ENCODE data around the gene TUBA4B. TPM values are rescaled to one million over a fixed set of nuclear protein-coding genes. Genes with fewer than 3 reads are reported as not detected.

TUBA4B gene
- total and polyA plus RNA-seq, 2 donors (not counting 3 experiments of a cell fraction or from before 2014, with no cell fraction given) = not detected

DNA sequence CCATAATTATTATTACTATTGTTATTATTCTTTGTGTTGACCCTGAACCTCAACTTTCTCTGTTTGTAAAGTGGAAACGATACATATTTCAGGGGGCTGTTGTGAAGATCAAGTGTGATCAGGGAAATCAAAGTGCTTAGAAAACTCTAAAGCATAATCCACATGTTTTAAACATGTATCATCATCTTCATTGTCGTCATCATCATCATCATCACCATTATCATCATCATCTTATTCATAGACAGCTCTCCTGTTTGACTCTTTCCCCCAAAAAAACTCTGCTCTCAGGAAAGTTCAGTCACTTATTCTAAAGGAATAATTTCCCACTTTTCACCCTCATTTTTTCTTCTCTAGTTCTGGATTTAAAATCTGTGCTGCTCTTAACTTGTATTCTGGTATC is 51.2 kb downstream of the TUBA4B start:
- FAIRE-seq (no peak), DNase-seq (ENCODE audit: low read depth, low spot score) (no peak)
- TF ChIP-seq FOS (IDR thresholded peaks at IDR 0.05; ENCODE audit: borderline replicate concordance, insufficient read depth, low read length) (no peak), JUN (IDR thresholded peaks at IDR 0.05; ENCODE audit: borderline replicate concordance, insufficient read depth, insufficient read length, low read depth) (no peak), MYC (IDR thresholded peaks at IDR 0.05; ENCODE audit: low read depth, low read length) (no peak), GATA2 (IDR thresholded peaks at IDR 0.05; ENCODE audit: insufficient read depth, insufficient read length, low read depth, low read length) (no peak), EZH2 (IDR thresholded peaks at IDR 0.05; ENCODE audit: borderline replicate concordance, low read depth, low read length, severe bottlenecking) (no peak), POLR2AphosphoS5 (IDR thresholded peaks at IDR 0.05; ENCODE audit: insufficient read depth, low read depth, low read length) (no peak), POLR2A (IDR thresholded peaks at IDR 0.05; ENCODE audit: low read depth, low read length) (no peak)
- TF ChIP-seq, protein P1, sequence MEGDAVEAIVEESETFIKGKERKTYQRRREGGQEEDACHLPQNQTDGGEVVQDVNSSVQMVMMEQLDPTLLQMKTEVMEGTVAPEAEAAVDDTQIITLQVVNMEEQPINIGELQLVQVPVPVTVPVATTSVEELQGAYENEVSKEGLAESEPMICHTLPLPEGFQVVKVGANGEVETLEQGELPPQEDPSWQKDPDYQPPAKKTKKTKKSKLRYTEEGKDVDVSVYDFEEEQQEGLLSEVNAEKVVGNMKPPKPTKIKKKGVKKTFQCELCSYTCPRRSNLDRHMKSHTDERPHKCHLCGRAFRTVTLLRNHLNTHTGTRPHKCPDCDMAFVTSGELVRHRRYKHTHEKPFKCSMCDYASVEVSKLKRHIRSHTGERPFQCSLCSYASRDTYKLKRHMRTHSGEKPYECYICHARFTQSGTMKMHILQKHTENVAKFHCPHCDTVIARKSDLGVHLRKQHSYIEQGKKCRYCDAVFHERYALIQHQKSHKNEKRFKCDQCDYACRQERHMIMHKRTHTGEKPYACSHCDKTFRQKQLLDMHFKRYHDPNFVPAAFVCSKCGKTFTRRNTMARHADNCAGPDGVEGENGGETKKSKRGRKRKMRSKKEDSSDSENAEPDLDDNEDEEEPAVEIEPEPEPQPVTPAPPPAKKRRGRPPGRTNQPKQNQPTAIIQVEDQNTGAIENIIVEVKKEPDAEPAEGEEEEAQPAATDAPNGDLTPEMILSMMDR (IDR thresholded peaks at IDR 0.05; ENCODE audit: extremely low read depth in 1 of 2, insufficient read depth in 1 of 2, low read depth in 1 of 2, low read length in 2 of 2) = no peak
- TF ChIP-seq, protein P2, sequence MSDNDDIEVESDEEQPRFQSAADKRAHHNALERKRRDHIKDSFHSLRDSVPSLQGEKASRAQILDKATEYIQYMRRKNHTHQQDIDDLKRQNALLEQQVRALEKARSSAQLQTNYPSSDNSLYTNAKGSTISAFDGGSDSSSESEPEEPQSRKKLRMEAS (IDR thresholded peaks at IDR 0.05; ENCODE audit: insufficient read depth, insufficient read length) = no peak
- Histone ChIP-seq H2AFZ (ENCODE audit: low read depth, low read length) (no peak overlapping the region), H3K27ac (ENCODE audit: insufficient read depth, low read depth, low read length) (no peak overlapping the region), H4K20me1 (replicated peaks; ENCODE audit: control insufficient read depth, extremely low read depth, insufficient read depth, low read length) (no peaks in the 10 kb centered on the region), H3K9me3 (replicated peaks; ENCODE audit: control insufficient read depth, insufficient read depth, low read length) (no peaks in the 10 kb centered on the region), H3K27me3 (ENCODE audit: control insufficient read depth in 2 of 2, insufficient read depth in 2 of 2, low read length in 2 of 2) (peaks cover 14 to 21% of the 10 kb centered on the region in 2 experiments), H3K4me1 (ENCODE audit: control insufficient read depth, extremely low read depth, insufficient read depth, low read length) (no peaks in the 10 kb centered on the region), H3K36me3 (ENCODE audit: control insufficient read depth in 2 of 2, extremely low read depth in 1 of 2, insufficient read depth in 2 of 2, low read length in 2 of 2) (no peaks in the 10 kb centered on the region), H3K9me1 (replicated peaks; ENCODE audit: control insufficient read depth, extremely low read depth, insufficient read depth, low read length) (no peaks in the 10 kb centered on the region), H3K4me2 (ENCODE audit: insufficient read depth, low read length) (no peak overlapping the region), H3K4me3 (replicated peaks in 1 of 3; ENCODE audit: insufficient read depth in 1 of 3, low read depth in 1 of 3, low read length in 3 of 3) (no peak overlapping the region), H3K9ac (replicated peaks; ENCODE audit: extremely low read depth, insufficient read depth, low read length) (no peak overlapping the region), H3K79me2 (ENCODE audit: control insufficient read depth, insufficient read depth, low read length) (no peaks in the 10 kb centered on the region)
- no TSS peak for BruUV-seq (replicated peaks)
- ChIA-PET POLR2A (no interaction called here), CTCF (interaction anchor here (1.2 to 1.8 kb wide), 2 partner anchors 9 to 25 kb away, joined by 3 to 8 read pairs; partner anchors contain the start of gene DNAJB2)
- intact Hi-C loops (cut with micrococcal nuclease) = no loop called here
- dilution Hi-C loops (cut with MboI; ENCODE audit: extremely low pct_ligation_motif_present, low sequenced_read_pairs) = no loop called here

All from endothelial cell of umbilical vein (primary cell).